Testis (tissue), 2 donors: ENCODE data around the gene C1R.

Experiments
- POLR2A ChIP-seq: fragments of 450-650 bp; IDR thresholded peaks from one replicate; pipeline ENCODE4 v1.6.1; 2017; ENCODE audit warnings: antibody characterized with exemption, mild to moderate bottlenecking, moderate library complexity
- TF ChIP-seq, protein P1 (sequence below), 3 experiments: fragments of 450-650 bp in 2 of 3; fragments of 200-600 bp in 1 of 3; sonication (generic) in 1 of 3; IDR thresholded peaks; one replicate each; pipeline ENCODE4 v1.5.1; 2016 to 2019; ENCODE audit warnings: antibody characterized with exemption in 3 of 3, mild to moderate bottlenecking in 2 of 3, moderate library complexity in 1 of 3

DNA sequence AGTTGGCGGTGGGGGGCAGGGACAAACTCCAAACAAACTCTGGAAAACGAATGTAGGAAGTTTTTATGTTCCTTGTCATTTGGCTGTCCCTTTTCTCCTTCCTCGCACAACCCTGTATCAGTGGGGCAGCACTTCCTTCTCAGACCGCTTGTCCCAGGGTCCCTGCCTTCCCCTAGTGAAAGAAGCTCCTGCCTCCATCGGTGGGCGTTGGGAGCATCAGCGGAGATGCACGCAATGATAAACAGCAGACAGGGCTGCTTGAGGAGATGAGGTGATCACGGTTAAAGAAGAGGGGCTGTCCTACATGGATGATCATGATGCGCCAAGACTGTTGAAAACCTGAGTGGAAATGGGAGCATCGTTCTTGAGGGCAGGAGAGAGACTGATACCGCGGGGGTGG, 31.1 kb downstream of the C1R start:
- no peak for TF ChIP-seq POLR2A
- TF ChIP-seq, protein P1, sequence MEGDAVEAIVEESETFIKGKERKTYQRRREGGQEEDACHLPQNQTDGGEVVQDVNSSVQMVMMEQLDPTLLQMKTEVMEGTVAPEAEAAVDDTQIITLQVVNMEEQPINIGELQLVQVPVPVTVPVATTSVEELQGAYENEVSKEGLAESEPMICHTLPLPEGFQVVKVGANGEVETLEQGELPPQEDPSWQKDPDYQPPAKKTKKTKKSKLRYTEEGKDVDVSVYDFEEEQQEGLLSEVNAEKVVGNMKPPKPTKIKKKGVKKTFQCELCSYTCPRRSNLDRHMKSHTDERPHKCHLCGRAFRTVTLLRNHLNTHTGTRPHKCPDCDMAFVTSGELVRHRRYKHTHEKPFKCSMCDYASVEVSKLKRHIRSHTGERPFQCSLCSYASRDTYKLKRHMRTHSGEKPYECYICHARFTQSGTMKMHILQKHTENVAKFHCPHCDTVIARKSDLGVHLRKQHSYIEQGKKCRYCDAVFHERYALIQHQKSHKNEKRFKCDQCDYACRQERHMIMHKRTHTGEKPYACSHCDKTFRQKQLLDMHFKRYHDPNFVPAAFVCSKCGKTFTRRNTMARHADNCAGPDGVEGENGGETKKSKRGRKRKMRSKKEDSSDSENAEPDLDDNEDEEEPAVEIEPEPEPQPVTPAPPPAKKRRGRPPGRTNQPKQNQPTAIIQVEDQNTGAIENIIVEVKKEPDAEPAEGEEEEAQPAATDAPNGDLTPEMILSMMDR (IDR thresholded peaks at IDR 0.05), result peak in 1 of 3 experiments; percentile 16
